Panc1 (cell line): ENCODE measurements around the gene C1orf210. TPM values are rescaled to one million over a fixed set of nuclear protein-coding genes. Genes with fewer than 3 reads are reported as not detected.

Experiments
- ATAC-seq: fragments of 200-7000 bp; cut with Tn5 transposase; 2 replicates; pipeline ENCODE4 v1.9.1; 2020; ENCODE audit warnings: mild to moderate bottlenecking, moderate library complexity
- BruUV-seq: library from RNA; stranded (reverse); fragments of 400-500 nt; replicated peaks from 2 replicates; lab custom pipeline; 2021; lab: Mats Ljungman, UMichigan
- CTCF ChIA-PET: fragments of 300-600 bp; sonication (Branson Sonifier 250); formaldehyde crosslinking; loops from one replicate; lab custom pipeline; 2022; ENCODE audit warnings: antibody characterized with exemption; lab: Charles Lee
- POLR2A ChIA-PET: fragments of 300-600 bp; sonication (Branson Sonifier 250); formaldehyde crosslinking; loops from one replicate; lab custom pipeline; 2022; ENCODE audit warnings: antibody characterized with exemption; lab: Charles Lee
- DNase-seq: peaks from one replicate; pipeline ENCODE4 v3.0.0-alpha.2; 2010; ENCODE audit warnings: low read depth, low spot score
- H3K27ac ChIP-seq: 2 replicates; pipeline ENCODE4 v1.5.1; 2011; ENCODE audit warnings: mild to moderate bottlenecking, low read length, inconsistent platforms
- H3K27me3 ChIP-seq: fragments of 200-500 bp; sonication (Bioruptor generic); 2 replicates; pipeline ENCODE4 v1.6.0; 2014; ENCODE audit warnings: low read length, inconsistent platforms; ENCODE audit not compliant: control insufficient read depth, insufficient read depth
- H3K36me3 ChIP-seq: fragments of 200-500 bp; sonication (Bioruptor generic); 2 replicates; pipeline ENCODE4 v1.5.1; 2014; ENCODE audit warnings: inconsistent platforms, mild to moderate bottlenecking, low read length, moderate library complexity; ENCODE audit not compliant: control insufficient read depth, insufficient read depth
- H3K4me1 ChIP-seq: 2 replicates; pipeline ENCODE4 v1.5.1; 2011; ENCODE audit warnings: inconsistent platforms, mild to moderate bottlenecking, low read length, moderate library complexity; ENCODE audit not compliant: control insufficient read depth, insufficient read depth
- H3K4me3 ChIP-seq, 2 experiments: 2 replicates each; pipeline ENCODE4 v1.5.1; 2011 to 2012; ENCODE audit warnings: low read depth in 2 of 2, low read length in 2 of 2, mild to moderate bottlenecking in 2 of 2, inconsistent platforms in 1 of 2, moderate library complexity in 1 of 2
- H3K9me3 ChIP-seq: fragments of 200-500 bp; sonication (Bioruptor generic); 2 replicates; pipeline ENCODE4 v1.5.1; 2014; ENCODE audit warnings: low read depth, mild to moderate bottlenecking, inconsistent platforms, low read length, moderate library complexity; ENCODE audit not compliant: control insufficient read depth, insufficient read depth
- POLR2AphosphoS5 ChIP-seq: IDR thresholded peaks from 2 replicates; pipeline ENCODE4 v1.6.1; 2012; ENCODE audit warnings: mild to moderate bottlenecking, low read depth, low read length, moderate library complexity
- SIN3A ChIP-seq: IDR thresholded peaks from 2 replicates; pipeline ENCODE4 v1.6.1; 2012; ENCODE audit warnings: low read depth, mild to moderate bottlenecking, low read length, moderate library complexity, borderline replicate concordance; ENCODE audit not compliant: insufficient read depth
- TCF7L2 ChIP-seq: IDR thresholded peaks from 2 replicates; pipeline ENCODE4 v1.6.1; 2011; ENCODE audit warnings: mild to moderate bottlenecking, low read depth, low read length, inconsistent platforms
- in situ Hi-C: cut with HindIII; loops from 2 replicates; pipeline ENCODE4 v1.10.0; 2016; ENCODE audit warnings: low sequenced_read_pairs, low pct_unique_long_range_greater_than_20kb
- intact Hi-C: fragments of 100-400 bp; cut with micrococcal nuclease; formaldehyde crosslinking; loops from one replicate; pipeline ENCODE4 v1.10.0; 2022; ENCODE audit not compliant: unreplicated experiment
- total RNA-seq: library from RNA; stranded (reverse); gene quantifications from one replicate; pipeline ENCODE4 v1.2.1, GENCODE V29; 2021; ENCODE audit not compliant: unreplicated experiment
- TF ChIP-seq, protein P1 (sequence below): fragments of 450-650 bp; IDR thresholded peaks from 2 replicates; pipeline ENCODE4 v1.5.1; 2017; ENCODE audit warnings: mild to moderate bottlenecking
- TF ChIP-seq, protein P2 (sequence below), 2 experiments: IDR thresholded peaks; 2 replicates each; pipeline ENCODE4 v1.6.1; 2011 to 2012; ENCODE audit warnings: low read depth in 2 of 2, control low read depth in 1 of 2, low read length in 1 of 2, mild to moderate bottlenecking in 1 of 2, moderate library complexity in 1 of 2; ENCODE audit not compliant: insufficient read depth in 1 of 2

The C1orf210 gene
- total RNA-seq, 1 experiment from 2014 or later: not detected

GRCh38 chr1:43308635-43309404 is 23.4 kb upstream of the C1orf210 start:
- no peaks in the 10 kb centered on the region for H3K27me3 ChIP-seq
- TF ChIP-seq SIN3A (no peak), TCF7L2 (no peak), POLR2AphosphoS5 (no peak)
- TF ChIP-seq, protein P1, sequence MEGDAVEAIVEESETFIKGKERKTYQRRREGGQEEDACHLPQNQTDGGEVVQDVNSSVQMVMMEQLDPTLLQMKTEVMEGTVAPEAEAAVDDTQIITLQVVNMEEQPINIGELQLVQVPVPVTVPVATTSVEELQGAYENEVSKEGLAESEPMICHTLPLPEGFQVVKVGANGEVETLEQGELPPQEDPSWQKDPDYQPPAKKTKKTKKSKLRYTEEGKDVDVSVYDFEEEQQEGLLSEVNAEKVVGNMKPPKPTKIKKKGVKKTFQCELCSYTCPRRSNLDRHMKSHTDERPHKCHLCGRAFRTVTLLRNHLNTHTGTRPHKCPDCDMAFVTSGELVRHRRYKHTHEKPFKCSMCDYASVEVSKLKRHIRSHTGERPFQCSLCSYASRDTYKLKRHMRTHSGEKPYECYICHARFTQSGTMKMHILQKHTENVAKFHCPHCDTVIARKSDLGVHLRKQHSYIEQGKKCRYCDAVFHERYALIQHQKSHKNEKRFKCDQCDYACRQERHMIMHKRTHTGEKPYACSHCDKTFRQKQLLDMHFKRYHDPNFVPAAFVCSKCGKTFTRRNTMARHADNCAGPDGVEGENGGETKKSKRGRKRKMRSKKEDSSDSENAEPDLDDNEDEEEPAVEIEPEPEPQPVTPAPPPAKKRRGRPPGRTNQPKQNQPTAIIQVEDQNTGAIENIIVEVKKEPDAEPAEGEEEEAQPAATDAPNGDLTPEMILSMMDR: no peak
- TF ChIP-seq, protein P2, sequence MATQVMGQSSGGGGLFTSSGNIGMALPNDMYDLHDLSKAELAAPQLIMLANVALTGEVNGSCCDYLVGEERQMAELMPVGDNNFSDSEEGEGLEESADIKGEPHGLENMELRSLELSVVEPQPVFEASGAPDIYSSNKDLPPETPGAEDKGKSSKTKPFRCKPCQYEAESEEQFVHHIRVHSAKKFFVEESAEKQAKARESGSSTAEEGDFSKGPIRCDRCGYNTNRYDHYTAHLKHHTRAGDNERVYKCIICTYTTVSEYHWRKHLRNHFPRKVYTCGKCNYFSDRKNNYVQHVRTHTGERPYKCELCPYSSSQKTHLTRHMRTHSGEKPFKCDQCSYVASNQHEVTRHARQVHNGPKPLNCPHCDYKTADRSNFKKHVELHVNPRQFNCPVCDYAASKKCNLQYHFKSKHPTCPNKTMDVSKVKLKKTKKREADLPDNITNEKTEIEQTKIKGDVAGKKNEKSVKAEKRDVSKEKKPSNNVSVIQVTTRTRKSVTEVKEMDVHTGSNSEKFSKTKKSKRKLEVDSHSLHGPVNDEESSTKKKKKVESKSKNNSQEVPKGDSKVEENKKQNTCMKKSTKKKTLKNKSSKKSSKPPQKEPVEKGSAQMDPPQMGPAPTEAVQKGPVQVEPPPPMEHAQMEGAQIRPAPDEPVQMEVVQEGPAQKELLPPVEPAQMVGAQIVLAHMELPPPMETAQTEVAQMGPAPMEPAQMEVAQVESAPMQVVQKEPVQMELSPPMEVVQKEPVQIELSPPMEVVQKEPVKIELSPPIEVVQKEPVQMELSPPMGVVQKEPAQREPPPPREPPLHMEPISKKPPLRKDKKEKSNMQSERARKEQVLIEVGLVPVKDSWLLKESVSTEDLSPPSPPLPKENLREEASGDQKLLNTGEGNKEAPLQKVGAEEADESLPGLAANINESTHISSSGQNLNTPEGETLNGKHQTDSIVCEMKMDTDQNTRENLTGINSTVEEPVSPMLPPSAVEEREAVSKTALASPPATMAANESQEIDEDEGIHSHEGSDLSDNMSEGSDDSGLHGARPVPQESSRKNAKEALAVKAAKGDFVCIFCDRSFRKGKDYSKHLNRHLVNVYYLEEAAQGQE (IDR thresholded peaks at IDR 0.05; ENCODE audit: insufficient read depth in 1 of 2, low read depth in 2 of 2, low read length in 1 of 2): no peak
- H3K4me1 ChIP-seq: no peaks in the 10 kb centered on the region
- no peak for DNase-seq
- ATAC-seq: no peak
- H3K27ac ChIP-seq: no peak overlapping the region
- in situ Hi-C loops: no loop called here
- no peak overlapping the region for H3K4me3 ChIP-seq
- intact Hi-C loops: no loop called here
- ChIA-PET CTCF (no interaction called here), POLR2A (no interaction called here)
- BruUV-seq: no TSS peak
- H3K9me3 ChIP-seq: no peaks in the 10 kb centered on the region
- no peaks in the 10 kb centered on the region for H3K36me3 ChIP-seq

GRCh38 chr1:43307458-43308158 is 22.2 kb upstream of the C1orf210 start:
- H3K9me3 ChIP-seq: no peaks in the 10 kb centered on the region
- intact Hi-C loops (no loop called here), in situ Hi-C loops (no loop called here)
- H3K4me1 ChIP-seq: no peaks in the 10 kb centered on the region
- TF ChIP-seq POLR2AphosphoS5 (no peak), TCF7L2 (no peak), SIN3A (no peak)
- TF ChIP-seq, protein P2 (IDR thresholded peaks at IDR 0.05; ENCODE audit: insufficient read depth in 1 of 2, low read depth in 2 of 2, low read length in 1 of 2): no peak
- TF ChIP-seq, protein P1: no peak
- no peak overlapping the region for H3K4me3 ChIP-seq
- H3K27me3 ChIP-seq: no peaks in the 10 kb centered on the region
- ATAC-seq: no peak
- no peak overlapping the region for H3K27ac ChIP-seq
- no TSS peak for BruUV-seq
- ChIA-PET CTCF (no interaction called here), POLR2A (no interaction called here)
- H3K36me3 ChIP-seq: no peaks in the 10 kb centered on the region
- no peak for DNase-seq
